GM12878 (cell line): ENCODE measurements around the gene ZNF281. TPM values are rescaled to one million over a fixed set of nuclear protein-coding genes. Genes with fewer than 3 reads are reported as not detected.

Source experiments
- ATAC-seq: fragments of 200-7000 bp; cut with Tn5 transposase; 3 replicates; pipeline ENCODE4 v1.9.1; 2020; ENCODE audit warnings: mild to moderate bottlenecking, moderate library complexity
- BruUV-seq: library from RNA; stranded (reverse); fragments of 400-500 nt; replicated peaks from 2 replicates; lab custom pipeline; 2021; lab: Mats Ljungman, UMichigan
- CTCF ChIA-PET: fragments of 300-600 bp; sonication (Branson Sonifier 250); formaldehyde crosslinking; extraction: SDS; loops from one replicate; lab custom pipeline; 2021; ENCODE audit warnings: inconsistent platforms; lab: Yijun Ruan, JAX
- POLR2A ChIA-PET: fragments of 350-600 bp; formaldehyde crosslinking; extraction: SDS; loops from one replicate; lab custom pipeline; 2021; ENCODE audit warnings: inconsistent platforms; lab: Charles Lee
- RAD21 ChIA-PET: fragments of 300-600 bp; sonication (Branson Sonifier 250); formaldehyde crosslinking; loops from one replicate; lab custom pipeline; 2023; ENCODE audit warnings: antibody characterized with exemption; ENCODE audit not compliant: unreplicated experiment; lab: Charles Lee
- SMC1A ChIA-PET: fragments of 300-600 bp; sonication (Branson Sonifier 250); formaldehyde crosslinking; loops from one replicate; lab custom pipeline; 2023; ENCODE audit not compliant: unreplicated experiment, uncharacterized antibody; lab: Charles Lee
- DNase-seq: peaks from one replicate; pipeline ENCODE4 v3.0.0-alpha.2; 2011; ENCODE audit warnings: low read depth, low spot score
- FAIRE-seq: peaks from 3 replicates; lab custom pipeline; 2011; peaks lifted over from hg19 to GRCh38; lab: Jason Lieb, UNC
- H2AFZ ChIP-seq: 2 replicates; pipeline ENCODE4 v1.6.0; 2011; ENCODE audit warnings: low read depth, low read length, control low read depth; ENCODE audit not compliant: control insufficient read depth
- H3K27ac ChIP-seq: 2 replicates; pipeline ENCODE4 v1.5.1; 2011; ENCODE audit warnings: control low read depth; ENCODE audit not compliant: control insufficient read depth, insufficient read depth
- H3K27me3 ChIP-seq, 2 experiments: replicated peaks in 1 of 2; 2 replicates each; pipeline versions ENCODE4 v1.6.0 to v1.6.1; 2011; ENCODE audit warnings: low read length in 1 of 2; ENCODE audit not compliant: control insufficient read depth in 2 of 2, insufficient read depth in 2 of 2
- H3K36me3 ChIP-seq, 2 experiments: 2 replicates each; pipeline ENCODE4 v1.5.1; 2011; ENCODE audit warnings: low read length in 1 of 2; ENCODE audit not compliant: control insufficient read depth in 2 of 2, insufficient read depth in 2 of 2
- H3K4me1 ChIP-seq: 2 replicates; pipeline ENCODE4 v1.6.1; 2011; ENCODE audit warnings: mild to moderate bottlenecking, low read length, moderate library complexity, mixed read lengths; ENCODE audit not compliant: control insufficient read depth, insufficient read depth
- H3K4me2 ChIP-seq: 2 replicates; pipeline ENCODE4 v1.6.0; 2011; ENCODE audit warnings: control low read depth; ENCODE audit not compliant: control insufficient read depth, insufficient read depth
- H3K4me3 ChIP-seq: fragments of 200-600 bp; sonication (generic); 2 replicates; pipeline ENCODE4 v1.5.1; 2016
- H3K79me2 ChIP-seq: 2 replicates; pipeline ENCODE4 v1.6.0; 2011; ENCODE audit warnings: low read length; ENCODE audit not compliant: control insufficient read depth, insufficient read depth
- H3K9ac ChIP-seq: 2 replicates; pipeline ENCODE4 v1.8.0; 2011; ENCODE audit warnings: low read length, control low read depth, mixed read lengths; ENCODE audit not compliant: control insufficient read depth, insufficient read depth
- H3K9me3 ChIP-seq: replicated peaks from 3 replicates; pipeline ENCODE4 v1.5.1; 2011; ENCODE audit warnings: mild to moderate bottlenecking, low read length; ENCODE audit not compliant: control insufficient read depth, insufficient read depth
- H4K20me1 ChIP-seq: 2 replicates; pipeline ENCODE4 v1.6.0; 2011; ENCODE audit not compliant: control insufficient read depth, insufficient read depth
- ATF7 ChIP-seq: fragments of 450-650 bp; IDR thresholded peaks from 2 replicates; pipeline ENCODE4 v1.6.1; 2016; ENCODE audit warnings: low read depth, mild to moderate bottlenecking
- E2F8 ChIP-seq: fragments of 450-650 bp; IDR thresholded peaks from 2 replicates; pipeline ENCODE4 v1.6.1; 2018; ENCODE audit warnings: mild to moderate bottlenecking, low read depth, moderate library complexity; ENCODE audit not compliant: partially characterized antibody
- NFXL1 ChIP-seq: fragments of 450-650 bp; IDR thresholded peaks from 2 replicates; pipeline ENCODE4 v1.6.1; 2017; ENCODE audit warnings: antibody characterized with exemption, mild to moderate bottlenecking, borderline replicate concordance
- WGBS: methylation state at CpG from one replicate; pipeline ENCODE4 v1.1.6; 2016; ENCODE audit warnings: low lambda C conversion rate; ENCODE audit not compliant: insufficient replicate concordance, insufficient coverage; ENCODE audit errors: missing lambda C conversion rate; 5-methylcytosine and 5-hydroxymethylcytosine counted together
- in situ Hi-C: fragments of 300-500 bp; cut with MboI; formaldehyde crosslinking; loops from 9 replicates; pipeline ENCODE4 v1.14.3; 2018; ENCODE audit warnings: mixed read lengths
- intact Hi-C: fragments of 100-400 bp; cut with micrococcal nuclease; formaldehyde crosslinking; loops from one replicate; pipeline ENCODE4 v1.14.2; 2022; ENCODE audit not compliant: unreplicated experiment
- polyA plus RNA-seq, 11 experiments: library from polyadenylated mRNA; depleted of rRNA in 4 of 11; unstranded in 6 of 11; stranded (reverse) in 5 of 11; fragments of >200 nt; fragmentation: Nextera tagmentation in 4 of 11; fragmentation: Illumina TruSeq in 1 of 11; extraction: Ambion mirVana in 4 of 11; extraction: Trizol in 1 of 11; gene quantifications; 1 replicate in 1 of 11; 2 replicates in 10 of 11; pipeline versions ENCODE4 v1.2.1 to v1.2.3, GENCODE V29; 2011 to 2016; ENCODE audit warnings: inconsistent platforms in 2 of 11, missing spikeins in 2 of 11, low read depth in 1 of 11
- total RNA-seq, 4 experiments: library from RNA; depleted of rRNA in 3 of 4; stranded (reverse); fragments of >200 nt in 3 of 4; fragmentation: Illumina TruSeq in 1 of 4; extraction: Trizol in 1 of 4; gene quantifications; 2 replicates each; pipeline versions ENCODE4 v1.2.1 to v1.2.3, GENCODE V29; 2013 to 2021

Gene ZNF281
- total and polyA plus RNA-seq, 10 of the 15 experiments (the other 5 are each of a cell fraction or from before 2014, with no cell fraction given): 8.3 to 21.8 (median 15.4) TPM

- Histone ChIP-seq H4K20me1 (no peaks in the 10 kb centered on the region), H3K27me3 (no peaks in the 10 kb centered on the region), H3K9ac (no peak overlapping the region), H3K27ac (no peak overlapping the region), H3K4me2 (no peak overlapping the region), H3K4me3 (no peak overlapping the region), H2AFZ (no peak overlapping the region), H3K4me1 (peaks cover 3% of the 10 kb centered on the region; the same call in 1 of the 2 replicates), H3K36me3 (no peaks in the 10 kb centered on the region), H3K9me3 (no peaks in the 10 kb centered on the region), H3K79me2 (no peaks in the 10 kb centered on the region)
- DNase-seq: no peak
- ChIA-PET CTCF (no interaction called here), POLR2A (no interaction called here), RAD21 (no interaction called here), SMC1A (interaction anchor here (1.9 kb wide), 1 partner anchor 56 kb away, joined by 5 read pairs; no protein-coding TSS in a partner anchor)
- intact Hi-C loops: no loop called here
- no peak for TF ChIP-seq E2F8
- TF ChIP-seq NFXL1: no peak
- peak; percentile 41; the same call in 1 of the 2 replicates for TF ChIP-seq ATF7
- ATAC-seq: no peak
- in situ Hi-C loops: no loop called here
- BruUV-seq: no TSS peak
- no peak for FAIRE-seq
- 94% methylated on average over 1 of the region's 1 CpG for WGBS
Observed at GRCh38 chr1:200432586-200432985, 22.8 kb upstream of the ZNF281 start.
